Heart right ventricle (tissue), 16 donors: ENCODE data around the gene SBF2. TPM values are rescaled to one million over a fixed set of nuclear protein-coding genes. Genes with fewer than 3 reads are reported as not detected.

ENCODE experiments used
- ATAC-seq, 8 donors: fragments of 200-7000 bp; cut with Tn5 transposase; one replicate each; pipeline ENCODE4 v1.9.1; 2020; ENCODE audit warnings: mild to moderate bottlenecking in 8 of 8, moderate library complexity in 8 of 8, moderate number of reproducible peaks in 1 of 8
- DNase-seq, 2 donors: peaks; one replicate each; pipeline ENCODE4 v3.0.0-alpha.2; 2020
- H3K27ac ChIP-seq, 10 donors: fragments of 200-600 bp; sonication (generic) in 2 of 10; one replicate each; pipeline versions ENCODE4 v1.5.0 to v1.8.0; 2020 to 2022; ENCODE audit warnings: mild to moderate bottlenecking in 3 of 10
- H3K27me3 ChIP-seq, 7 donors: fragments of 200-600 bp; one replicate each; pipeline ENCODE4 v1.8.0; 2021 to 2022; ENCODE audit warnings: mild to moderate bottlenecking in 2 of 7
- H3K36me3 ChIP-seq, 9 donors: fragments of 200-600 bp; sonication (generic) in 1 of 9; one replicate each; pipeline versions ENCODE4 v1.5.0 to v1.8.0; 2020 to 2022; ENCODE audit warnings: mild to moderate bottlenecking in 2 of 9
- H3K4me1 ChIP-seq, 9 donors: fragments of 200-600 bp; sonication (generic) in 1 of 9; one replicate each; pipeline versions ENCODE4 v1.5.0 to v1.8.0; 2020 to 2022; ENCODE audit warnings: mild to moderate bottlenecking in 4 of 9
- H3K4me3 ChIP-seq, 10 donors: fragments of 200-600 bp; sonication (generic) in 2 of 10; one replicate each; pipeline versions ENCODE4 v1.5.0 to v1.8.0; 2020 to 2022; ENCODE audit warnings: mild to moderate bottlenecking in 7 of 10, moderate library complexity in 2 of 10
- H3K9me3 ChIP-seq, 11 donors: fragments of 200-600 bp in 10 of 11; sonication (generic) in 2 of 11; one replicate each; pipeline versions ENCODE4 v1.5.0 to v1.8.0; 2013 to 2022; ENCODE audit warnings: mild to moderate bottlenecking in 2 of 11, control low read depth in 1 of 11, moderate library complexity in 1 of 11
- WGBS, 2 donors: extraction: QIAGEN DNeasy Blood & Tissue Kit; methylation state at CpG; one replicate each; pipeline ENCODE4 v1.1.7; 2013; ENCODE audit warnings: inconsistent platforms in 1 of 2; 5-methylcytosine and 5-hydroxymethylcytosine counted together
- intact Hi-C, 10 donors: fragments of 100-400 bp; cut with DNase I; formaldehyde crosslinking; loops; one replicate each; pipeline versions ENCODE4 v1.11.1 to v1.14.2; 2022
- polyA plus RNA-seq, 2 donors: library from polyadenylated mRNA; stranded (reverse); fragments of 200-250 nt; gene quantifications; one replicate each; pipeline ENCODE4 v1.2.3, GENCODE V29; 2013
- total RNA-seq, 10 donors: library from RNA; stranded (reverse); fragmentation: NEBNext Ultra II Directional in 3 of 10; extraction: Animal tissue kit (Norgen Biotek cat#: 25700) in 3 of 10; gene quantifications; one replicate each; pipeline versions ENCODE4 v1.2.1 to v1.2.4, GENCODE V29; 2021 to 2023
- TF ChIP-seq, protein P1 (sequence below), 9 donors: fragments of 200-600 bp; sonication (generic) in 2 of 9; IDR thresholded peaks; one replicate each; pipeline versions ENCODE4 v1.5.0 to v1.8.0; 2021 to 2022; ENCODE audit warnings: antibody characterized with exemption in 9 of 9, mild to moderate bottlenecking in 5 of 9, moderate library complexity in 1 of 9
- donor health status: Arrhythmogenic right ventricular cardiomyopathy.
- donor health status: ischemic (EF 13 %, LVEDD 7.1; RV severe dilation, severe dysfunction).
- donor health status: healthy with polysubstance abuse.
- donor health status: DM: no; HTN: yes; CAD: no.
- donor health status: DM: no; HTN: no; CAD: no.
- donor health status: ischemic (EF 25% LVEDD 6.9; RV normal size, moderate dysfunction).
- donor health status: ischemic (EF 25% LVEDD 5.7; RV mildly dilated, moderate dysfunction).
- donor health status: healthy.
- donor health status: DM: yes; HTN: yes; CAD: no.
- donor health status: Ischemic cardiomyopathy.
- donor health status: ischemic (EF 35%, LVEDD 5.7; RV mildly dilated, moderate dysfunction).
- donor health status: nonischemic (EF 11% LVEDD 7.7; RV severe dilation, severe dysfunction).
- donor health status: DM: yes; HTN: yes; CAD: no.
- donor health status: PGD.
- donor health status: ischemic (EF 29% LVEDD 5.4; RV normal size, mild dysfunction).
- donor health status: nonischemic (EF 23%, LVEDD 6.1; RV moderate dilation, normal function).

The SBF2 gene
- total and polyA plus RNA-seq, 12 donors = 8.9 to 27.1 (median 21.2) TPM

DNA sequence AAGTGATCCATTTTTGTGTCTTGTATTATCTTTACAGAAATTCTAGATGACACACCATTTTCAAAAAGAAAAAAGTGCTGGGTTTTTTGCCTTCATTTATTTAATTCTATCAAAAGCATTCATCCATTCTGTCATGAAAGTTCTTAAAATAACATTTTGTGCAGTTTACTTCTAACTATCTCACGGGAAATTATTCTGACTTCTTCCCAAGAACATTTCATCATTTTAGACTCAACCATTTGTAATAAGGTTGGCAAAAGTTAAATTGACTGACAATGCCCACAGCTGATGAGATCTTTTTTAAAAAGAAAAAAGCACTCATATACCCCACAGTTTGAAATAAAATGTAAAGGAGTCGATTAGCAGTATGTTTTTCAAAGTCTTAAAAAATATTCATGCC, 68.5 kb downstream of the SBF2 start:
- TF ChIP-seq, protein P1, sequence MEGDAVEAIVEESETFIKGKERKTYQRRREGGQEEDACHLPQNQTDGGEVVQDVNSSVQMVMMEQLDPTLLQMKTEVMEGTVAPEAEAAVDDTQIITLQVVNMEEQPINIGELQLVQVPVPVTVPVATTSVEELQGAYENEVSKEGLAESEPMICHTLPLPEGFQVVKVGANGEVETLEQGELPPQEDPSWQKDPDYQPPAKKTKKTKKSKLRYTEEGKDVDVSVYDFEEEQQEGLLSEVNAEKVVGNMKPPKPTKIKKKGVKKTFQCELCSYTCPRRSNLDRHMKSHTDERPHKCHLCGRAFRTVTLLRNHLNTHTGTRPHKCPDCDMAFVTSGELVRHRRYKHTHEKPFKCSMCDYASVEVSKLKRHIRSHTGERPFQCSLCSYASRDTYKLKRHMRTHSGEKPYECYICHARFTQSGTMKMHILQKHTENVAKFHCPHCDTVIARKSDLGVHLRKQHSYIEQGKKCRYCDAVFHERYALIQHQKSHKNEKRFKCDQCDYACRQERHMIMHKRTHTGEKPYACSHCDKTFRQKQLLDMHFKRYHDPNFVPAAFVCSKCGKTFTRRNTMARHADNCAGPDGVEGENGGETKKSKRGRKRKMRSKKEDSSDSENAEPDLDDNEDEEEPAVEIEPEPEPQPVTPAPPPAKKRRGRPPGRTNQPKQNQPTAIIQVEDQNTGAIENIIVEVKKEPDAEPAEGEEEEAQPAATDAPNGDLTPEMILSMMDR (IDR thresholded peaks at IDR 0.05) = no peak
- intact Hi-C loops = no loop called here
- DNase-seq (no peak), ATAC-seq (peak in 1 of 8 donors; percentile 61)
- Histone ChIP-seq H3K4me1 (peaks cover 0 to 19% (median 0%) of the 10 kb centered on the region in 9 donors), H3K4me3 (no peak overlapping the region), H3K9me3 (peaks cover 0 to 8% (median 0%) of the 10 kb centered on the region in 11 donors), H3K27ac (no peak overlapping the region), H3K27me3 (no peaks in the 10 kb centered on the region), H3K36me3 (no peaks in the 10 kb centered on the region)
- WGBS, 2 donors = 47 to 63% methylated on average over 2 of the region's 2 CpGs

DNA sequence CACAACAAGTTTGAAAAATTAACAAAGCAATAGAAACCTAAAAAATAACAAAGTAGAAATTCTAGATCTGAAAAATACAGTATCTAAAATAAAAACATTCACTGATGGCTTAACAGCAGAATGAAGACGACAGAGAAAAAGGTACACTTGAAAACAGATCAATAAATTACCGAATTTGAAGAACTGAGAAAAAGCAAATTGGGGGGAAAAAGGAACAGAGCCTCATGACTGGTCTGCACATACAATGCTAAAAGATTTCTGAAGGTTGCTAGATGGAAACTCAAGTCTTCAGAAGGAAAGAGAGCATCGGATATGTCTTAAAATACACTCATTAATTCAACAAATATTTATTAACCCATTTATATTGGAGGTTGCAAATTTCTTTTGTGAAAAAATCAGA, 71.6 kb downstream of the SBF2 start:
- no peak overlapping the region for H3K27ac ChIP-seq
- TF ChIP-seq, protein P1 (IDR thresholded peaks at IDR 0.05) = no peak
- H3K27me3 ChIP-seq = no peaks in the 10 kb centered on the region
- no peak overlapping the region for H3K4me3 ChIP-seq
- 99% methylated on average over 3 of the region's 3 CpGs for WGBS, 2 donors
- peaks cover 0 to 8% (median 0%) of the 10 kb centered on the region in 11 donors for H3K9me3 ChIP-seq
- intact Hi-C loops = loop anchor here in 1 of 10 donors (5.0 kb wide), 1 partner anchor 70 kb away; the partner anchor contains the start of gene SBF2
- no peak for DNase-seq
- peaks cover 0 to 19% (median 0%) of the 10 kb centered on the region in 9 donors for H3K4me1 ChIP-seq
- ATAC-seq = no peak
- H3K36me3 ChIP-seq = no peaks in the 10 kb centered on the region

DNA sequence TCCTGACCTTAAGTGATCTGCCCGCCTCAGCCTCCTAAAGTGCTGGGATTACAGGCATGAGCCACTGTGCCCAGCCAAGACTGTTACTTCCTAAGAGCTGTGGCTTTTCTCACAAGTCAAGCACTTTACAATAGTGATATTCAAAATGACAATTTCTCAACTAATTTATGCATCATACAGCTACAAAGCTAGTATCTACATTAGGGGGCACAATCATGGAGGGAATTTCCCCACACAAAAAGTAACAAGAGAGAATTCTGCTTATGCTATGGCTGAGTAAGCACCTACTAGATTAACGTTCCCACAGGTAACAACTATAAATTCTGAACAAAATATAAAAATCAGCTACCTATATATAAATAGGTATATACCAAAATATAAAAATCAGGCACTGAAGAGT, 72.7 kb downstream of the SBF2 start:
- H3K27me3 ChIP-seq = no peaks in the 10 kb centered on the region
- no peak overlapping the region for H3K4me3 ChIP-seq
- 92 to 96% methylated on average over 2 of the region's 2 CpGs for WGBS, 2 donors
- DNase-seq (no peak), ATAC-seq (no peak)
- TF ChIP-seq, protein P1 (IDR thresholded peaks at IDR 0.05) = no peak
- intact Hi-C loops = loop anchor here in 1 of 10 donors (5.0 kb wide), 1 partner anchor 71 kb away; the partner anchor contains the start of gene SBF2
- no peaks in the 10 kb centered on the region for H3K36me3 ChIP-seq
- H3K4me1 ChIP-seq = peaks cover 0 to 19% (median 0%) of the 10 kb centered on the region in 9 donors
- H3K27ac ChIP-seq = no peak overlapping the region
- H3K9me3 ChIP-seq = peaks cover 0 to 8% (median 0%) of the 10 kb centered on the region in 11 donors

DNA sequence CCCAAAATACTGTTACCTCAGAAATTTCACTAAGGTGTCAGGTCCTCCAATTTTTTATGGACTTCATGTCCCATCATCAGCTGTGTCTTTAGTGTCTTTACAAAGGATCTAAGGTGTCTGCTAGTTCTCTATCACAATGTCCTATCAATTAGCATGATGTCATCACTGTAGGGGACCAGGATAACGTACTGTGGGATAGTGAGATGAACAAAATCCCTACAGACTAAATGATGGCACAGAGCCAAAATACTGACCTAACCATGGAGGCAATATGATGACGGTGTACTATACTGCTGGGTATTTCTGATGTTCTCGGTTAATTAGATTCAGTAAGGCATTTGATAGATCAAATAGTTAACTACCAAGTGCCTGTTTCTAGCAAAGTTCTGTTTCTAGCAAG, 82.5 kb downstream of the SBF2 start:
- Histone ChIP-seq H3K4me3 (no peak overlapping the region), H3K27ac (no peak overlapping the region), H3K4me1 (peaks cover 0 to 25% (median 14%) of the 10 kb centered on the region in 9 donors), H3K9me3 (no peaks in the 10 kb centered on the region), H3K36me3 (no peaks in the 10 kb centered on the region), H3K27me3 (no peaks in the 10 kb centered on the region)
- TF ChIP-seq, protein P1 (IDR thresholded peaks at IDR 0.05) = no peak
- WGBS, 2 donors = 74 to 81% methylated on average over 3 of the region's 3 CpGs
- ATAC-seq (no peak), DNase-seq (no peak)
- intact Hi-C loops = loop anchor here in 3 of 10 donors (5.0 to 10.0 kb wide), 3 partner anchors 96 to 531 kb away; partner anchors contain the start of gene ADM (in 2 of the 3)
